HEK293 (cell line): Measurements from ENCODE around the gene MAP3K14.

Source experiments
- BCL11B ChIP-seq: fragments of 450-650 bp; formaldehyde crosslinking; IDR thresholded peaks from 2 replicates; pipeline ENCODE4 v1.5.1; 2016; ENCODE audit warnings: low read depth, missing biosample characterization, missing genetic modification characterization
- GLI4 ChIP-seq: fragments of 450-650 bp; formaldehyde crosslinking; IDR thresholded peaks from 2 replicates; pipeline ENCODE4 v1.5.1; 2016; ENCODE audit warnings: missing biosample characterization, missing genetic modification characterization
- GLIS1 ChIP-seq: fragments of 450-650 bp; formaldehyde crosslinking; IDR thresholded peaks from 2 replicates; pipeline ENCODE4 v1.5.1; 2016; ENCODE audit warnings: missing biosample characterization, missing genetic modification characterization
- GLIS2 ChIP-seq: fragments of 450-650 bp; formaldehyde crosslinking; IDR thresholded peaks from 2 replicates; pipeline ENCODE4 v1.5.1; 2016; ENCODE audit warnings: missing biosample characterization, missing genetic modification characterization
- MZF1 ChIP-seq: fragments of 450-650 bp; formaldehyde crosslinking; IDR thresholded peaks from 2 replicates; pipeline ENCODE4 v1.5.1; 2017; ENCODE audit warnings: missing biosample characterization, missing genetic modification characterization, borderline replicate concordance
- SCRT2 ChIP-seq: fragments of 450-650 bp; formaldehyde crosslinking; IDR thresholded peaks from 2 replicates; pipeline ENCODE4 v1.5.1; 2016; ENCODE audit warnings: missing biosample characterization, missing genetic modification characterization
- SETDB1 ChIP-seq: IDR thresholded peaks from one replicate; pipeline ENCODE4 v1.6.1; 2017; ENCODE audit warnings: mild to moderate bottlenecking, low read length, moderate library complexity, mixed read lengths; ENCODE audit not compliant: insufficient read length
- SP3 ChIP-seq: fragments of 450-650 bp; formaldehyde crosslinking; IDR thresholded peaks from 2 replicates; pipeline ENCODE4 v1.5.1; 2016; ENCODE audit warnings: missing biosample characterization, missing genetic modification characterization
- TRIM28 ChIP-seq: IDR thresholded peaks from 2 replicates; pipeline ENCODE4 v1.6.1; 2011; ENCODE audit warnings: low read length, control low read depth, borderline replicate concordance
- TSHZ1 ChIP-seq: fragments of 450-650 bp; formaldehyde crosslinking; IDR thresholded peaks from 2 replicates; pipeline ENCODE4 v1.5.1; 2016; ENCODE audit warnings: missing biosample characterization, missing genetic modification characterization, borderline replicate concordance
- WT1 ChIP-seq: fragments of 450-650 bp; formaldehyde crosslinking; IDR thresholded peaks from 2 replicates; pipeline ENCODE4 v1.5.1; 2016; ENCODE audit warnings: missing biosample characterization, missing genetic modification characterization
- ZBTB20 ChIP-seq: fragments of 450-650 bp; formaldehyde crosslinking; IDR thresholded peaks from 2 replicates; pipeline ENCODE4 v1.5.1; 2016; ENCODE audit warnings: missing biosample characterization, missing genetic modification characterization
- ZBTB7A ChIP-seq: fragments of 450-650 bp; formaldehyde crosslinking; IDR thresholded peaks from 2 replicates; pipeline ENCODE4 v1.5.1; 2016; ENCODE audit warnings: low read depth, missing biosample characterization, missing genetic modification characterization
- ZNF132 ChIP-seq: fragments of 450-650 bp; formaldehyde crosslinking; IDR thresholded peaks from 2 replicates; pipeline ENCODE4 v1.5.1; 2017; ENCODE audit warnings: missing biosample characterization, missing genetic modification characterization, borderline replicate concordance
- ZNF140 ChIP-seq: fragments of 450-650 bp; formaldehyde crosslinking; IDR thresholded peaks from 2 replicates; pipeline ENCODE4 v1.5.1; 2016; ENCODE audit warnings: missing biosample characterization, missing genetic modification characterization
- ZNF214 ChIP-seq: fragments of 450-650 bp; formaldehyde crosslinking; IDR thresholded peaks from 2 replicates; pipeline ENCODE4 v1.5.1; 2017; ENCODE audit warnings: missing biosample characterization, mild to moderate bottlenecking, missing genetic modification characterization, borderline replicate concordance
- ZNF280D ChIP-seq: fragments of 450-650 bp; formaldehyde crosslinking; IDR thresholded peaks from 2 replicates; pipeline ENCODE4 v1.5.1; 2016; ENCODE audit warnings: missing biosample characterization, missing genetic modification characterization
- ZNF398 ChIP-seq: fragments of 450-650 bp; formaldehyde crosslinking; IDR thresholded peaks from 2 replicates; pipeline ENCODE4 v1.5.1; 2017; ENCODE audit warnings: missing biosample characterization, missing genetic modification characterization
- ZNF473 ChIP-seq: fragments of 450-650 bp; formaldehyde crosslinking; IDR thresholded peaks from 2 replicates; pipeline ENCODE4 v1.5.1; 2017; ENCODE audit warnings: missing biosample characterization, missing genetic modification characterization
- ZNF48 ChIP-seq: fragments of 450-650 bp; formaldehyde crosslinking; IDR thresholded peaks from 2 replicates; pipeline ENCODE4 v1.5.1; 2016; ENCODE audit warnings: missing biosample characterization, missing genetic modification characterization
- ZNF623 ChIP-seq: fragments of 450-650 bp; formaldehyde crosslinking; IDR thresholded peaks from 2 replicates; pipeline ENCODE4 v1.5.1; 2016; ENCODE audit warnings: missing biosample characterization, missing genetic modification characterization
- ZNF660 ChIP-seq: fragments of 450-650 bp; IDR thresholded peaks from 2 replicates; pipeline ENCODE4 v1.5.1; 2018; ENCODE audit warnings: missing biosample characterization, mild to moderate bottlenecking, missing genetic modification characterization
- ZNF677 ChIP-seq: fragments of 450-650 bp; IDR thresholded peaks from 2 replicates; pipeline ENCODE4 v1.5.0; 2018; ENCODE audit warnings: missing biosample characterization, mild to moderate bottlenecking, missing genetic modification characterization, moderate library complexity
- TF ChIP-seq, protein P1 (sequence below): fragments of 450-650 bp; formaldehyde crosslinking; conservative IDR thresholded peaks from 2 replicates; pipeline ENCODE4 v1.5.1; 2016; ENCODE audit warnings: low read depth, missing biosample characterization, missing genetic modification characterization
- TF ChIP-seq, protein P2 (sequence below): fragments of 450-650 bp; formaldehyde crosslinking; IDR thresholded peaks from 2 replicates; pipeline ENCODE4 v1.5.1; 2016; ENCODE audit warnings: missing biosample characterization, missing genetic modification characterization

MAP3K14 gene

GRCh38 chr17:45247429-45248131 is 69.2 kb downstream of the MAP3K14 start (continued):
- TF ChIP-seq ZNF623 (no peak), MZF1 (tag by site-specific recombination) (no peak), ZNF140 (tag by site-specific recombination) (no peak), ZNF48 (tag by site-specific recombination) (no peak), SP3 (tag by site-specific recombination) (peak; percentile 99), BCL11B (tag by site-specific recombination) (no peak; the same call in 1 of the 2 replicates), ZNF280D (no peak), TSHZ1 (tag by site-specific recombination) (no peak; the same call in 1 of the 2 replicates), ZNF473 (tag by site-specific recombination) (no peak), SCRT2 (tag by site-specific recombination) (no peak), ZNF677 (tag by site-specific recombination) (no peak), GLIS2 (tag by site-specific recombination) (peak; percentile 95), ZNF132 (tag by site-specific recombination) (no peak), GLI4 (tag by site-specific recombination) (0 out of 2 replicates have a peak, but pooled peaks have one; percentile 31), ZNF660 (peak; percentile 72; the same call in 1 of the 2 replicates), WT1 (peak; percentile 60; the same call in 1 of the 2 replicates), ZBTB7A (tag by site-specific recombination) (peak; percentile 58; the same call in 1 of the 2 replicates), TRIM28 (no peak), ZBTB20 (tag by site-specific recombination) (peak; percentile 100), ZNF398 (peak; percentile 86), ZNF214 (tag by site-specific recombination) (no peak), GLIS1 (peak; percentile 93), SETDB1 (no peak)
- TF ChIP-seq, protein P1, sequence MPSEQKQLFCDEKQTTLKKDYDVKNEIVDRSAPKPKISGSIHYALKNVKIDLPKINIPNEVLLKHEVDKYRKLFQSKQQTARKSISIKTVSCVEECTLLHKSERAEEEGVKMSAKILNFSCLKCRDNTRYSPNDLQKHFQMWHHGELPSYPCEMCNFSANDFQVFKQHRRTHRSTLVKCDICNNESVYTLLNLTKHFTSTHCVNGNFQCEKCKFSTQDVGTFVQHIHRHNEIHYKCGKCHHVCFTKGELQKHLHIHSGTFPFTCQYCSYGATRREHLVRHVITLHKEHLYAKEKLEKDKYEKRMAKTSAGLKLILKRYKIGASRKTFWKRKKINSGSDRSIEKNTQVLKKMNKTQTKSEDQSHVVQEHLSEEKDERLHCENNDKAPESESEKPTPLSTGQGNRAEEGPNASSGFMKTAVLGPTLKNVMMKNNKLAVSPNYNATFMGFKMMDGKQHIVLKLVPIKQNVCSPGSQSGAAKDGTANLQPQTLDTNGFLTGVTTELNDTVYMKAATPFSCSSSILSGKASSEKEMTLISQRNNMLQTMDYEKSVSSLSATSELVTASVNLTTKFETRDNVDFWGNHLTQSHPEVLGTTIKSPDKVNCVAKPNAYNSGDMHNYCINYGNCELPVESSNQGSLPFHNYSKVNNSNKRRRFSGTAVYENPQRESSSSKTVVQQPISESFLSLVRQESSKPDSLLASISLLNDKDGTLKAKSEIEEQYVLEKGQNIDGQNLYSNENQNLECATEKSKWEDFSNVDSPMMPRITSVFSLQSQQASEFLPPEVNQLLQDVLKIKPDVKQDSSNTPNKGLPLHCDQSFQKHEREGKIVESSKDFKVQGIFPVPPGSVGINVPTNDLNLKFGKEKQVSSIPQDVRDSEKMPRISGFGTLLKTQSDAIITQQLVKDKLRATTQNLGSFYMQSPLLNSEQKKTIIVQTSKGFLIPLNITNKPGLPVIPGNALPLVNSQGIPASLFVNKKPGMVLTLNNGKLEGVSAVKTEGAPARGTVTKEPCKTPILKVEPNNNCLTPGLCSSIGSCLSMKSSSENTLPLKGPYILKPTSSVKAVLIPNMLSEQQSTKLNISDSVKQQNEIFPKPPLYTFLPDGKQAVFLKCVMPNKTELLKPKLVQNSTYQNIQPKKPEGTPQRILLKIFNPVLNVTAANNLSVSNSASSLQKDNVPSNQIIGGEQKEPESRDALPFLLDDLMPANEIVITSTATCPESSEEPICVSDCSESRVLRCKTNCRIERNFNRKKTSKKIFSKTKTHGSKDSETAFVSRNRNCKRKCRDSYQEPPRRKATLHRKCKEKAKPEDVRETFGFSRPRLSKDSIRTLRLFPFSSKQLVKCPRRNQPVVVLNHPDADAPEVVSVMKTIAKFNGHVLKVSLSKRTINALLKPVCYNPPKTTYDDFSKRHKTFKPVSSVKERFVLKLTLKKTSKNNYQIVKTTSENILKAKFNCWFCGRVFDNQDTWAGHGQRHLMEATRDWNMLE (tag by site-specific recombination) = 0 out of 2 replicates have a peak, but pooled peaks have one; percentile 12
- TF ChIP-seq, protein P2, sequence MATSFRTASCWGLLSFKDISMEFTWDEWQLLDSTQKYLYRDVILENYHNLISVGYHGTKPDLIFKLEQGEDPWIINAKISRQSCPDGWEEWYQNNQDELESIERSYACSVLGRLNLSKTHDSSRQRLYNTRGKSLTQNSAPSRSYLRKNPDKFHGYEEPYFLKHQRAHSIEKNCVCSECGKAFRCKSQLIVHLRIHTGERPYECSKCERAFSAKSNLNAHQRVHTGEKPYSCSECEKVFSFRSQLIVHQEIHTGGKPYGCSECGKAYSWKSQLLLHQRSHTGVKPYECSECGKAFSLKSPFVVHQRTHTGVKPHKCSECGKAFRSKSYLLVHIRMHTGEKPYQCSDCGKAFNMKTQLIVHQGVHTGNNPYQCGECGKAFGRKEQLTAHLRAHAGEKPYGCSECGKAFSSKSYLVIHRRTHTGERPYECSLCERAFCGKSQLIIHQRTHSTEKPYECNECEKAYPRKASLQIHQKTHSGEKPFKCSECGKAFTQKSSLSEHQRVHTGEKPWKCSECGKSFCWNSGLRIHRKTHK = no peak
